Spleen (tissue), 11 donors: Measurements from ENCODE around the gene SLIT1. TPM values are rescaled to one million over a fixed set of nuclear protein-coding genes. Genes with fewer than 3 reads are reported as not detected.

ENCODE experiments used
- DNase-seq: peaks from one replicate; pipeline ENCODE4 v3.0.0-alpha.2; 2020
- H3K27ac ChIP-seq, 8 donors: fragments of 200-600 bp; sonication (generic) in 7 of 8; 1 replicate in 4 of 8; 2 replicates in 4 of 8; pipeline versions ENCODE4 v1.5.0 to v1.8.0; 2016 to 2021; ENCODE audit warnings: inconsistent platforms in 4 of 8, mild to moderate bottlenecking in 4 of 8, moderate library complexity in 1 of 8
- H3K27me3 ChIP-seq, 7 donors: fragments of 200-600 bp; sonication (generic) in 6 of 7; replicated peaks in 1 of 7; 1 replicate in 4 of 7; 2 replicates in 3 of 7; pipeline versions ENCODE4 v1.5.0 to v1.8.0; 2016 to 2021; ENCODE audit warnings: inconsistent platforms in 3 of 7, mild to moderate bottlenecking in 1 of 7
- H3K36me3 ChIP-seq, 6 donors: fragments of 200-600 bp; sonication (generic) in 5 of 6; 1 replicate in 4 of 6; 2 replicates in 2 of 6; pipeline versions ENCODE4 v1.5.0 to v1.8.0; 2016 to 2021; ENCODE audit warnings: inconsistent platforms in 2 of 6
- H3K4me1 ChIP-seq, 6 donors: fragments of 200-600 bp; sonication (generic) in 5 of 6; 1 replicate in 3 of 6; 2 replicates in 3 of 6; pipeline versions ENCODE4 v1.5.0 to v1.8.0; 2016 to 2021; ENCODE audit warnings: inconsistent platforms in 3 of 6
- H3K4me3 ChIP-seq, 8 donors: fragments of 200-600 bp; sonication (generic) in 7 of 8; 1 replicate in 4 of 8; 2 replicates in 4 of 8; pipeline versions ENCODE4 v1.5.0 to v1.8.0; 2016 to 2021; ENCODE audit warnings: inconsistent platforms in 4 of 8, mild to moderate bottlenecking in 4 of 8, moderate library complexity in 2 of 8
- H3K9me3 ChIP-seq, 8 donors: fragments of 200-600 bp; sonication (generic) in 7 of 8; 1 replicate in 4 of 8; 2 replicates in 4 of 8; pipeline versions ENCODE4 v1.5.0 to v1.8.0; 2016 to 2021; ENCODE audit warnings: inconsistent platforms in 4 of 8
- POLR2A ChIP-seq, 3 donors: fragments of 450-650 bp; IDR thresholded peaks; one replicate each; pipeline ENCODE4 v1.5.1; 2017; ENCODE audit warnings: antibody characterized with exemption in 3 of 3, mild to moderate bottlenecking in 1 of 3
- POLR2AphosphoS5 ChIP-seq, 3 donors: sonication (generic); formaldehyde crosslinking; IDR thresholded peaks; one replicate each; pipeline ENCODE4 v1.5.1; 2017; ENCODE audit warnings: antibody characterized with exemption in 3 of 3
- WGBS, 5 donors: extraction: QIAGEN DNeasy Blood & Tissue Kit in 3 of 5; methylation state at CpG; one replicate each; pipeline versions ENCODE4 v1.1.5 to v1.1.7; 2013 to 2018; 5-methylcytosine and 5-hydroxymethylcytosine counted together
- intact Hi-C: fragments of 100-400 bp; cut with DNase I; formaldehyde crosslinking; loops from one replicate; pipeline ENCODE4 v1.15.0; 2023; ENCODE audit warnings: low total_unique reads
- polyA plus RNA-seq, 3 donors: library from polyadenylated mRNA; stranded (reverse); fragments of 200-250 nt; gene quantifications; one replicate each; pipeline ENCODE4 v1.2.1, GENCODE V29; 2013
- total RNA-seq, 7 donors: library from RNA; depleted of rRNA in 3 of 7; stranded (reverse); fragments of >200 nt in 3 of 7; fragmentation: NEBNext Ultra II Directional in 4 of 7; extraction: Animal tissue kit (Norgen Biotek cat#: 25700) in 4 of 7; gene quantifications; one replicate each; pipeline versions ENCODE4 v1.1.0 to v1.2.1, GENCODE V29; 2016 to 2021
- TF ChIP-seq, protein P1 (sequence below), 11 experiments: fragments of 200-600 bp in 7 of 11; fragments of 450-650 bp in 4 of 11; sonication (generic) in 4 of 11; IDR thresholded peaks in 8 of 11; conservative IDR thresholded peaks in 3 of 11; 1 replicate in 7 of 11; 2 replicates in 4 of 11; pipeline versions ENCODE4 v1.4.0 to v1.8.0; 2016 to 2021; ENCODE audit warnings: antibody characterized with exemption in 11 of 11, inconsistent platforms in 4 of 11, mild to moderate bottlenecking in 1 of 11
- donor health status: healthy with polysubstance abuse.
- donor health status: DM: no; HTN: no; CAD: no; lungs with moderate emphysema.
- donor health status: DM: no; HTN: no; CAD: no.
- donor health status: Bipolar disorder and iron deficiency.
- donor health status: healthy.
- donor health status: DM: no; HTN: no; CAD: no.
- donor health status: DM: yes; HTN: yes; CAD: no.

SLIT1 gene
- total and polyA plus RNA-seq, 10 donors = 0.11 to 0.82 (median 0.52) TPM

- Histone ChIP-seq H3K4me1 (no peaks in the 10 kb centered on the region), H3K27ac (no peak overlapping the region), H3K36me3 (no peaks in the 10 kb centered on the region), H3K27me3 (peaks cover 0 to 22% (median 0%) of the 10 kb centered on the region in 7 donors), H3K9me3 (no peaks in the 10 kb centered on the region), H3K4me3 (no peak overlapping the region)
- intact Hi-C loops = no loop called here
- WGBS, 5 donors = 82 to 95% (median 88%) methylated on average over 10 to 11 of the region's 11 CpGs
- DNase-seq = no peak
- TF ChIP-seq POLR2A (IDR thresholded peaks at IDR 0.05) = no peak
- no peak for TF ChIP-seq POLR2AphosphoS5 (IDR thresholded peaks at IDR 0.05)
- TF ChIP-seq, protein P1, sequence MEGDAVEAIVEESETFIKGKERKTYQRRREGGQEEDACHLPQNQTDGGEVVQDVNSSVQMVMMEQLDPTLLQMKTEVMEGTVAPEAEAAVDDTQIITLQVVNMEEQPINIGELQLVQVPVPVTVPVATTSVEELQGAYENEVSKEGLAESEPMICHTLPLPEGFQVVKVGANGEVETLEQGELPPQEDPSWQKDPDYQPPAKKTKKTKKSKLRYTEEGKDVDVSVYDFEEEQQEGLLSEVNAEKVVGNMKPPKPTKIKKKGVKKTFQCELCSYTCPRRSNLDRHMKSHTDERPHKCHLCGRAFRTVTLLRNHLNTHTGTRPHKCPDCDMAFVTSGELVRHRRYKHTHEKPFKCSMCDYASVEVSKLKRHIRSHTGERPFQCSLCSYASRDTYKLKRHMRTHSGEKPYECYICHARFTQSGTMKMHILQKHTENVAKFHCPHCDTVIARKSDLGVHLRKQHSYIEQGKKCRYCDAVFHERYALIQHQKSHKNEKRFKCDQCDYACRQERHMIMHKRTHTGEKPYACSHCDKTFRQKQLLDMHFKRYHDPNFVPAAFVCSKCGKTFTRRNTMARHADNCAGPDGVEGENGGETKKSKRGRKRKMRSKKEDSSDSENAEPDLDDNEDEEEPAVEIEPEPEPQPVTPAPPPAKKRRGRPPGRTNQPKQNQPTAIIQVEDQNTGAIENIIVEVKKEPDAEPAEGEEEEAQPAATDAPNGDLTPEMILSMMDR (IDR thresholded peaks at IDR 0.05 in 8 of 11, conservative IDR thresholded peaks at IDR 0.05 in 3 of 11) = no peak
Observed at GRCh38 chr10:97031459-97031858, 154.3 kb downstream of the SLIT1 start.

- TF ChIP-seq POLR2A (IDR thresholded peaks at IDR 0.05) = no peak
- TF ChIP-seq, protein P1 (IDR thresholded peaks at IDR 0.05 in 8 of 11, conservative IDR thresholded peaks at IDR 0.05 in 3 of 11) = no peak
- no peak for TF ChIP-seq POLR2AphosphoS5 (IDR thresholded peaks at IDR 0.05)
- no peak overlapping the region for H3K27ac ChIP-seq
- H3K4me1 ChIP-seq = no peaks in the 10 kb centered on the region
- 78 to 88% (median 81%) methylated on average over 5 to 6 of the region's 6 CpGs for WGBS, 5 donors
- H3K4me3 ChIP-seq = no peak overlapping the region
- intact Hi-C loops = no loop called here
- no peak for DNase-seq
- peaks cover 0 to 22% (median 0%) of the 10 kb centered on the region in 7 donors for H3K27me3 ChIP-seq
- H3K36me3 ChIP-seq = no peaks in the 10 kb centered on the region
- H3K9me3 ChIP-seq = no peaks in the 10 kb centered on the region
Observed at GRCh38 chr10:97030894-97031293, 154.9 kb downstream of the SLIT1 start.

DNA sequence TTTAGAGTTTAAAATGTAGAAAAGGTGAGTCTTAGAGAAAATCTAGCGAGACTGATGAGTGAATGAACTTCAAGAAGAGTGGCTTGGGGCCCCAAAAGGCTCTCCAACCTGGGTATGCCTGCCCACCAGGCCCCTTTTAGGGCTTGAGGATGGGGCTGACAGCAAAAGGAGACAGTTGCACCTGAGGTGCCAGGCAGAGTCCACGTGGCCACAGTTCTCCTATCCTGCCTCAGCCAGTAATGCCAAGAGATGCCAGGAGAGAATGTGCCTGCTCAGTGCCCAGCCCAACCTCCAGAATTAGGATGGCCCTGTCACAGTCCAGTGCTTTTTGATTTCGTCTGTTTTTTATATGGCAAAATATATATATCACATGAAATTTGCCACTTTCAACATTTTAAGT, 156.5 kb downstream of the SLIT1 start:
- Histone ChIP-seq H3K27ac (no peak overlapping the region), H3K9me3 (no peaks in the 10 kb centered on the region), H3K27me3 (peaks cover 0 to 9% (median 0%) of the 10 kb centered on the region in 7 donors), H3K4me1 (peaks cover 0 to 4% (median 1%) of the 10 kb centered on the region in 6 donors), H3K36me3 (no peaks in the 10 kb centered on the region), H3K4me3 (no peak overlapping the region)
- no peak for TF ChIP-seq POLR2AphosphoS5 (IDR thresholded peaks at IDR 0.05)
- TF ChIP-seq, protein P1 (IDR thresholded peaks at IDR 0.05 in 8 of 11, conservative IDR thresholded peaks at IDR 0.05 in 3 of 11) = no peak
- no peak for TF ChIP-seq POLR2A (IDR thresholded peaks at IDR 0.05)
- 62 to 89% (median 76%) methylated on average over 3 of the region's 3 CpGs for WGBS, 5 donors
- intact Hi-C loops = no loop called here
- no peak for DNase-seq

DNA sequence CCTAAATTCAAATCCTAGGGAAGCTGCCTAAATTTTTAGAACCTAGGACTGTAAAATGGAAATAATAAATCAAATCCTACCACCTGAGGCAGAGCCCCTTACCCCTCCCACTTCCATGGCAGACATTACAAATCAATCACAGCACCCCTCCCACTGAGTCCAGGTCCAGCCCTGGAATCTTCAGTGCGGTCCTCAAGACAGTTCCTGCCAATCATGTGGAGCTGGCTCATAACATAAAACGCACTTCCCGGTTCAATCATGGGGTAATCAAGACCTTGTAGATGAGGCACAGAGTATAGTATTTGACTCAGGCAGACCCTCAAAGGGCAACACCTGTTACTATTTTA, 157.0 kb downstream of the SLIT1 start:
- H3K36me3 ChIP-seq = no peaks in the 10 kb centered on the region
- TF ChIP-seq, protein P1 (IDR thresholded peaks at IDR 0.05 in 8 of 11, conservative IDR thresholded peaks at IDR 0.05 in 3 of 11) = no peak
- TF ChIP-seq POLR2AphosphoS5 (IDR thresholded peaks at IDR 0.05) (no peak), POLR2A (IDR thresholded peaks at IDR 0.05) (no peak)
- intact Hi-C loops = no loop called here

More for the DNA sequence above, 157.0 kb downstream of the SLIT1 start:
- no peak for DNase-seq
- Histone ChIP-seq H3K4me3 (no peak overlapping the region), H3K27ac (no peak overlapping the region), H3K27me3 (peaks cover 0 to 8% (median 0%) of the 10 kb centered on the region in 7 donors), H3K4me1 (peaks cover 0 to 8% (median 3%) of the 10 kb centered on the region in 6 donors), H3K9me3 (no peaks in the 10 kb centered on the region)
- WGBS, 5 donors = 80 to 97% (median 91%) methylated on average over 3 of the region's 3 CpGs
